Activated naive CD4-positive, alpha-beta T cell treated with anti-CD3 and anti-CD28 coated beads, Interleukin-2, amount 10 ng/mL, durations not matched to agents 5 hours and 36 hours (primary cell): ENCODE measurements around the gene GATA3. TPM values are rescaled to one million over a fixed set of nuclear protein-coding genes. Genes with fewer than 3 reads are reported as not detected.

Source experiments
- total RNA-seq, 2 experiments: library from RNA; stranded (reverse); gene quantifications; one replicate each; pipeline ENCODE4 v1.2.3, GENCODE V29; 2021

Gene GATA3
- 10 to 100 TPM; 54.9 to 55.4 TPM for total RNA-seq

DNA sequence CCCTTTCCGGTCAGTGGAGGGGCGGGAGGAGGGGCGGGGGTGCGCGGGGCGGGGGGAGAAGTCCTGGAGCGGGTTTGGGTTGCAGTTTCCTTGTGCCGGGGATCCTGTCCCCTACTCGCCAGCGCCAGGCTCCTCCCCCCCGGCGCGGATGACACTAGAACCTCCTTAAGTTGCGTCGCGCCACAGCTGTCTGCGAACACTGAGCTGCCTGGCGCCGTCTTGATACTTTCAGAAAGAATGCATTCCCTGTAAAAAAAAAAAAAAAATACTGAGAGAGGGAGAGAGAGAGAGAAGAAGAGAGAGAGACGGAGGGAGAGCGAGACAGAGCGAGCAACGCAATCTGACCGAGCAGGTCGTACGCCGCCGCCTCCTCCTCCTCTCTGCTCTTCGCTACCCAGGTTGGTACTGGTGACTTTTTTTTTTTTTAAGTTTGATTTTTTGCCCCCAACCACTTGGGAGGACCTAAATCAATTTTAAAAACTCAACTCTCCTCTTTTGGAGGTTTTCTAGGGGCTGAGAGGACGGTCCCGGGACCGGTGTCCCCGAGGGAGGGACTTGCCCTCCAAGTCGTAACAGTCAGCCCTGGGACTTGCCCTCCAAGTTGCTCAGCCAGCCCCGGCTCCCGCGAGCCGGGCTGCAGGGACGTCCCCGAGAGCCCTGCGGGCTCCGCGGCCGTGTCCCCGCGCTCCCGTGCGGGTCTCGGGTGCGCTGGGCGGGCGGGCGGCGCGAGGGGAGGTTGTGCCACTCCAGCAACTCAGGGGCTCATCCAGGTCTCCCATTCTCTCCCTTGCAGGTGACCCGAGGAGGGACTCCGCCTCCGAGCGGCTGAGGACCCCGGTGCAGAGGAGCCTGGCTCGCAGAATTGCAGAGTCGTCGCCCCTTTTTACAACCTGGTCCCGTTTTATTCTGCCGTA is at the start of gene GATA3:
GATA3 (plus strand) TSS at position 195 of the 914 bp plus-strand sequence. CDS start 968 bp downstream, outside the sequence.

Other genes starting within 250 kb of the GATA3 start
- gene TAF3, start 236.2 kb upstream of the GATA3 start, total RNA-seq, result 10 to 100 TPM; 12.7 to 13.4 TPM